Stomach (tissue), 9 donors: ENCODE results near the gene SDCCAG8. TPM values are rescaled to one million over a fixed set of nuclear protein-coding genes. Genes with fewer than 3 reads are reported as not detected.

Experiments
- DNase-seq, 2 donors: peaks; one replicate each; pipeline versions ENCODE4 v3.0.0 to v3.0.0-alpha.2; 2013 to 2019
- H3K27ac ChIP-seq, 5 donors: fragments of 200-600 bp in 4 of 5; sonication (generic) in 4 of 5; one replicate each; pipeline ENCODE4 v1.5.1; 2013 to 2019; ENCODE audit warnings: mild to moderate bottlenecking in 1 of 5, moderate library complexity in 1 of 5
- H3K27me3 ChIP-seq, 3 donors: fragments of 200-600 bp; sonication (generic); one replicate each; pipeline ENCODE4 v1.5.1; 2017 to 2019; ENCODE audit warnings: mixed run types in 1 of 3
- H3K36me3 ChIP-seq, 4 donors: fragments of 200-600 bp; sonication (generic); 1 replicate in 3 of 4; 2 replicates in 1 of 4; pipeline ENCODE4 v1.5.1; 2016 to 2019
- H3K4me1 ChIP-seq, 4 donors: fragments of 200-600 bp; sonication (generic); one replicate each; pipeline ENCODE4 v1.5.1; 2016 to 2019
- H3K4me3 ChIP-seq, 4 donors: fragments of 200-600 bp; sonication (generic) in 3 of 4; one replicate each; pipeline ENCODE4 v1.5.1; 2016 to 2019; ENCODE audit warnings: mild to moderate bottlenecking in 1 of 4
- H3K9me3 ChIP-seq, 4 donors: fragments of 200-600 bp; sonication (generic); one replicate each; pipeline ENCODE4 v1.5.1; 2016 to 2019
- CTCF ChIP-seq, 7 experiments: fragments of 450-650 bp in 4 of 7; fragments of 200-600 bp in 3 of 7; sonication (generic) in 3 of 7; IDR thresholded peaks; one replicate each; pipeline ENCODE4 v1.5.1; 2016 to 2019; ENCODE audit warnings: antibody characterized with exemption in 7 of 7, control low read depth in 2 of 7, mild to moderate bottlenecking in 1 of 7
- EP300 ChIP-seq: sonication (generic); formaldehyde crosslinking; IDR thresholded peaks from one replicate; pipeline ENCODE4 v1.6.1; 2017; ENCODE audit warnings: antibody characterized with exemption
- POLR2A ChIP-seq, 4 donors: fragments of 450-650 bp; IDR thresholded peaks; one replicate each; pipeline ENCODE4 v1.6.1; 2016; ENCODE audit warnings: antibody characterized with exemption in 4 of 4, control low read depth in 2 of 4, mild to moderate bottlenecking in 1 of 4, moderate library complexity in 1 of 4
- POLR2AphosphoS5 ChIP-seq, 3 donors: sonication (generic); formaldehyde crosslinking; IDR thresholded peaks; one replicate each; pipeline ENCODE4 v1.6.1; 2016; ENCODE audit warnings: antibody characterized with exemption in 3 of 3
- WGBS, 5 donors: extraction: QIAGEN DNeasy Blood & Tissue Kit in 3 of 5; methylation state at CpG; one replicate each; pipeline versions ENCODE4 v1.1.5 to v1.1.7; 2013 to 2018; 5-methylcytosine and 5-hydroxymethylcytosine counted together
- intact Hi-C: fragments of 100-400 bp; cut with DNase I; formaldehyde crosslinking; loops from one replicate; pipeline ENCODE4 v1.15.1; 2023; ENCODE audit warnings: low total_unique reads
- polyA plus RNA-seq, 3 donors: library from polyadenylated mRNA; stranded (reverse); fragments of 200-250 nt; gene quantifications; one replicate each; pipeline ENCODE4 v1.2.3, GENCODE V29; 2013
- total RNA-seq, 5 donors: library from RNA; depleted of rRNA; stranded (reverse); fragments of >200 nt; gene quantifications; one replicate each; pipeline versions ENCODE4 v1.1.0 to v1.2.3, GENCODE V29; 2014 to 2016
- donor health status: healthy with polysubstance abuse.
- donor health status: Bipolar disorder and iron deficiency.
- donor health status: healthy.

The SDCCAG8 gene
- total and polyA plus RNA-seq, 8 donors = 16.3 to 184 (median 24.5) TPM

GRCh38 chr1:243483952-243484351, 228.1 kb downstream of the SDCCAG8 start:
- TF ChIP-seq POLR2AphosphoS5 (IDR thresholded peaks at IDR 0.05) = no peak
- no peak for TF ChIP-seq CTCF (IDR thresholded peaks at IDR 0.05)
- TF ChIP-seq EP300 = no peak
- H3K36me3 ChIP-seq = peaks cover 0 to 5% (median 3%) of the 10 kb centered on the region in 4 donors
- intact Hi-C loops = no loop called here
- H3K4me3 ChIP-seq = no peak overlapping the region
- 94 to 97% (median 97%) methylated on average over 10 to 16 of the region's 16 CpGs for WGBS, 5 donors
- DNase-seq = no peak
- peak overlapping the region in 1 of 5 donors; percentile 64 for H3K27ac ChIP-seq
- H3K27me3 ChIP-seq = no peaks in the 10 kb centered on the region
- H3K4me1 ChIP-seq = peaks cover 0 to 18% (median 16%) of the 10 kb centered on the region in 4 donors
- H3K9me3 ChIP-seq = no peaks in the 10 kb centered on the region

- Histone ChIP-seq H3K36me3 (peaks cover 3 to 26% (median 22%) of the 10 kb centered on the region in 4 donors), H3K27me3 (no peaks in the 10 kb centered on the region), H3K4me3 (peak overlapping the region in 2 of 4 donors; percentile 11 to 42), H3K9me3 (no peaks in the 10 kb centered on the region), H3K4me1 (peaks cover 0 to 36% (median 12%) of the 10 kb centered on the region in 4 donors), H3K27ac (peak overlapping the region in 1 of 5 donors; percentile 37)
- 92 to 98% (median 95%) methylated on average over 10 to 15 of the region's 15 CpGs for WGBS, 5 donors
- no peak for DNase-seq
- intact Hi-C loops = no loop called here
- no peak for TF ChIP-seq POLR2AphosphoS5 (IDR thresholded peaks at IDR 0.05)
- no peak for TF ChIP-seq CTCF (IDR thresholded peaks at IDR 0.05)
- TF ChIP-seq EP300 = no peak
- TF ChIP-seq POLR2A (IDR thresholded peaks at IDR 0.05) = no peak
Measured at GRCh38 chr1:243487036-243487648, 231.3 kb downstream of the SDCCAG8 start.

DNA sequence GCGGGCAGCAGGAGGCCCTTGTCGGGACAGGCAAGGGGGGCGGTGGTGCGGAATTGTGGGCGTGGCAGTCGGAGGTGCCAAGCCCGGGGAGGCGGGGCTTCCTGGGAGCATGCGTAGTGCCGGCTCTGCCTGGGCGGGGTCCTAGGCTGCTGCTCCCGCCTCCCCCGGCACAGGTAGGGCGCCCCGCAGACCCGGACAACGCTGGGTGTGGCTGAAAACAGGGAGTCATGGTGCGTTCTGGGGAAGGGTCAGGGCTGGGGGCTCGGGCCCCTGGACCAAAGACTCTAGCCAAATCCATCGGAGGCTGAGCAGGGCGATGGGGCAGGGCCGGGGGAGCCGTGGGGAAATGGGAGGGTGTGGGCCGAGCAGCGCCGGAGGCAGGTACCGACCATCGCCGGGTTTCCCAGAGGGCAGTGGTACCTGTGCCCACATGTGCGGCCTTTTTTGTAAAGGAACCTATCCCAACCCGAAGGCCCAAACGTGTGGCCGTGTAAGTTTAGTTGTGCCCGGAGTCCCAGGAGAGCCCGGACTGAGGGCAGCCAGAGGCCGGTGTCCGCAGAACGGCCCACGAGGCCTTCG, 231.9 kb downstream of the SDCCAG8 start:
- H3K4me1 ChIP-seq = peaks cover 0 to 31% (median 6%) of the 10 kb centered on the region in 4 donors
- intact Hi-C loops = no loop called here
- DNase-seq = peak in 1 of 2 donors; percentile 65
- peak overlapping the region in 2 of 5 donors; percentile 32 to 37 for H3K27ac ChIP-seq
- H3K36me3 ChIP-seq = peaks cover 3 to 26% (median 22%) of the 10 kb centered on the region in 4 donors
- H3K4me3 ChIP-seq = peak overlapping the region in 3 of 4 donors; percentile 11 to 42 (median 22)
- TF ChIP-seq CTCF (IDR thresholded peaks at IDR 0.05) (no peak), POLR2AphosphoS5 (IDR thresholded peaks at IDR 0.05) (no peak), POLR2A (IDR thresholded peaks at IDR 0.05) (no peak), EP300 (no peak)
- no peaks in the 10 kb centered on the region for H3K9me3 ChIP-seq
- H3K27me3 ChIP-seq = no peaks in the 10 kb centered on the region
- WGBS, 5 donors = 77 to 93% (median 80%) methylated on average over 9 to 40 of the region's 40 CpGs

DNA sequence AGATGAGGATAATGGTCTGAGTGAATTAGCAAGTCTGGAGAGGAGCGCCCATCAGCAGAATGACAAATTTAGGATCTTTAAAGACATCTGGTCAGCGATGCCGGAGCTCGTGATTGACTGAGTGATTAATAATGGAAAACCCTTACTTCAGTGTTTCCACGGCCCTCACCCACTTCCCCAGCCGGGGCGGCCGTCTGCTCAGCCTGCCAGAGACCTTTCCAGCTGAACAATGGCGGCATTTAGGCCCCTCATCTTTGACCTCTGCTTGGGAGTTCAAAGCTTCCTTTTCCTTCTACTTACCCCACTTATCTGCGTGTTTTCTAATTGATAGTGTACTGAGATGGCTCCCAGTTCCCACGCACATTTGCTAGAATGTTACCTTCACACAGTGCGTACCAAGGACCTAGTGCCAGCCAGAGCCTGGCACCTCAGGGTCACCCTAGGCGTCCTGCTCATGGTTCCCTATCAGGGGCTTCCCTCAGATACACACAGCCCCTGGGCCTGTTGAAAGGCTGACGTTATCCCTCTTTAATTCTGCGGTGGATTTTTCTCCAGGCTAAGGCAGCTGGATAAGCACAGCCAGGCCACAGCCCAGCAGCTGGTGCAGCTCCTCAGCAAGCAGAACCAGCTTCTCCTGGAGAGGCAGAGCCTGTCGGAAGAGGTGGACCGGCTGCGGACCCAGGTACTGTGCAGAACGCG, 232.8 kb downstream of the SDCCAG8 start:
- Histone ChIP-seq H3K27ac (peak overlapping the region in 1 of 5 donors; percentile 37), H3K4me3 (peak overlapping the region in 1 of 4 donors; percentile 42), H3K27me3 (no peaks in the 10 kb centered on the region), H3K9me3 (no peaks in the 10 kb centered on the region), H3K4me1 (peaks cover 0 to 25% (median 0%) of the 10 kb centered on the region in 4 donors), H3K36me3 (peaks cover 3 to 26% (median 22%) of the 10 kb centered on the region in 4 donors)
- intact Hi-C loops = no loop called here
- TF ChIP-seq POLR2AphosphoS5 (IDR thresholded peaks at IDR 0.05) = no peak
- no peak for TF ChIP-seq EP300
- 83 to 90% (median 88%) methylated on average over 20 of the region's 20 CpGs for WGBS, 5 donors
- DNase-seq = no peak
